ENCODE results near the gene LTBP2. TPM values are rescaled to one million over a fixed set of nuclear protein-coding genes. Genes with fewer than 3 reads are reported as not detected.

LTBP2 gene
- total RNA-seq, 1 experiment from 2014 or later: 1.5 TPM

DNA sequence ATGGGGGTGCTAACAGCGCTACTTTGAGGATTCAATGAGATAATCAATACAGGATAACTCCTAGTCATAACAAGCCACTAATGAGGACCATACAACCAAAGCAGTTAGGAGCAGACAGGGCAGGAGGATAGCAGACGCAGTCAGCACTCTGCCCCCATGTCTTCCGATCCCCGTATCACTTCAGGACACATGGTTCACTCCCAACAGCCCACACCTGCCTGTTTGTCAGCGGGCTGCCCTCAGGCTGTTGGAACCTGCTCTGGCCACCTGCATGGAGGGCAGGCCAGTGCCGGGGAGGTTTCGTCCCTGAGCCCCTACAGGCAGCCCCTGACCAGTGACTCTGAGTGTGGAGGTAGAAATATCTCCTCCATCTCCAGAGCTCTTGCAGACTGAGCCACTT is 37.1 kb upstream of the LTBP2 start:
- no peak for ATAC-seq
- ChIA-PET RAD21 (ENCODE audit: low non-redundant PET in 1 of 2, low total read pairs in 2 of 2, uncharacterized antibody in 2 of 2, unreplicated experiment in 2 of 2) (no interaction called here), POLR2A (no interaction called here), CTCF (no interaction called here)
- H3K27ac ChIP-seq (ENCODE audit: low read depth, low read length): no peak overlapping the region
- H3K79me2 ChIP-seq (ENCODE audit: insufficient read depth, low read length): no peaks in the 10 kb centered on the region
- no peaks in the 10 kb centered on the region for H4K20me1 ChIP-seq (ENCODE audit: insufficient read depth)
- H3K9ac ChIP-seq (ENCODE audit: low read length): no peak overlapping the region
- H3K27me3 ChIP-seq (ENCODE audit: insufficient read depth, low read length): no peaks in the 10 kb centered on the region
- intact Hi-C loops (cut with micrococcal nuclease): no loop called here
- no peak for DNase-seq (ENCODE audit: low read depth, low spot score)
- no peaks in the 10 kb centered on the region for H3K9me2 ChIP-seq (ENCODE audit: insufficient read depth)
- no TSS peak for BruUV-seq (replicated peaks)
- H3K4me1 ChIP-seq (ENCODE audit: control insufficient read depth in 1 of 2, insufficient read depth in 2 of 2, low read length in 2 of 2): no peaks in the 10 kb centered on the region; a peak in 1 of 4 replicates
- no peak for TF ChIP-seq SIN3A (IDR thresholded peaks at IDR 0.05; ENCODE audit: low read depth)
- no peak for TF ChIP-seq EGR1 (IDR thresholded peaks at IDR 0.05; ENCODE audit: low read depth)
- no peak for TF ChIP-seq EZH2phosphoT487 (IDR thresholded peaks at IDR 0.05; ENCODE audit: borderline replicate concordance)
- TF ChIP-seq RAD21 (IDR thresholded peaks at IDR 0.05; ENCODE audit: low read depth): no peak
- no peak for TF ChIP-seq EZH2 (IDR thresholded peaks at IDR 0.05)
- TF ChIP-seq, protein P1, sequence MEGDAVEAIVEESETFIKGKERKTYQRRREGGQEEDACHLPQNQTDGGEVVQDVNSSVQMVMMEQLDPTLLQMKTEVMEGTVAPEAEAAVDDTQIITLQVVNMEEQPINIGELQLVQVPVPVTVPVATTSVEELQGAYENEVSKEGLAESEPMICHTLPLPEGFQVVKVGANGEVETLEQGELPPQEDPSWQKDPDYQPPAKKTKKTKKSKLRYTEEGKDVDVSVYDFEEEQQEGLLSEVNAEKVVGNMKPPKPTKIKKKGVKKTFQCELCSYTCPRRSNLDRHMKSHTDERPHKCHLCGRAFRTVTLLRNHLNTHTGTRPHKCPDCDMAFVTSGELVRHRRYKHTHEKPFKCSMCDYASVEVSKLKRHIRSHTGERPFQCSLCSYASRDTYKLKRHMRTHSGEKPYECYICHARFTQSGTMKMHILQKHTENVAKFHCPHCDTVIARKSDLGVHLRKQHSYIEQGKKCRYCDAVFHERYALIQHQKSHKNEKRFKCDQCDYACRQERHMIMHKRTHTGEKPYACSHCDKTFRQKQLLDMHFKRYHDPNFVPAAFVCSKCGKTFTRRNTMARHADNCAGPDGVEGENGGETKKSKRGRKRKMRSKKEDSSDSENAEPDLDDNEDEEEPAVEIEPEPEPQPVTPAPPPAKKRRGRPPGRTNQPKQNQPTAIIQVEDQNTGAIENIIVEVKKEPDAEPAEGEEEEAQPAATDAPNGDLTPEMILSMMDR (IDR thresholded peaks at IDR 0.05 in 2 of 3, conservative IDR thresholded peaks at IDR 0.05 in 1 of 3; ENCODE audit: borderline replicate concordance in 1 of 3, insufficient read depth in 1 of 3, low read depth in 2 of 3, low read length in 2 of 3): no peak
- TF ChIP-seq TCF7L2 (IDR thresholded peaks at IDR 0.05; ENCODE audit: borderline replicate concordance, extremely low read depth, insufficient read depth, insufficient read length): no peak
- no peak for TF ChIP-seq JUND (IDR thresholded peaks at IDR 0.05)
- TF ChIP-seq ELF1 (IDR thresholded peaks at IDR 0.05; ENCODE audit: borderline replicate concordance, low read depth): no peak
- no peaks in the 10 kb centered on the region for H3K36me3 ChIP-seq (ENCODE audit: control insufficient read depth in 1 of 2, insufficient read depth in 2 of 2, low read length in 2 of 2)
- no peak overlapping the region for H3K4me2 ChIP-seq (ENCODE audit: low read length)
- no peak overlapping the region for H2AFZ ChIP-seq (ENCODE audit: low read depth, low read length, poor library complexity, severe bottlenecking)
- no peak overlapping the region for H3K4me3 ChIP-seq (replicated peaks in 1 of 2; ENCODE audit: low read depth in 1 of 2, low read length in 2 of 2)
- no peaks in the 10 kb centered on the region for H3K9me3 ChIP-seq (ENCODE audit: control insufficient read depth in 1 of 2, insufficient read depth in 1 of 2, low read depth in 1 of 2, low read length in 2 of 2)

DNA sequence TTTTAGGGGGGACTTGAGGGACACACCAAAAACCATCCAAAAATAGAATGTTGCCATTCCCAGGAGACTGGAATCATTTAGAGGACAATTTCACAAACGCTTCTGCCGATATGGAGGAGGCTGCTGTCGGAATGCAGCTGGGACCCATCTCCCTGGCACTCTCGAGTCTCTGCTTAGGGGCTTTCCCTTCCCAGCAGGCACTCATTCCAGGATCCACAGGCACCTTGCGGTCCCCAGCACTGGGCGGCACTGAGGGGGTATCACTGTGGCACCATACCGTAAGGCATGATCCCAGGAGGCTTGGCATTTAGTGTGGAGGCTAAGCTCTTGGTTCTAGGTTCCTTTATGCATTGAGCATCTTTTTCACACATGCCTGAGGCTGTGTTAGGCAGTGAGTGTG is 36.6 kb upstream of the LTBP2 start:
- ChIA-PET CTCF (no interaction called here), RAD21 (ENCODE audit: low non-redundant PET in 1 of 2, low total read pairs in 2 of 2, uncharacterized antibody in 2 of 2, unreplicated experiment in 2 of 2) (interaction anchor here in 1 of 2 experiments (1.6 kb wide), 1 partner anchor 40 kb away, joined by 3 read pairs; no protein-coding TSS in a partner anchor), POLR2A (no interaction called here)
- Histone ChIP-seq H3K36me3 (ENCODE audit: control insufficient read depth in 1 of 2, insufficient read depth in 2 of 2, low read length in 2 of 2) (no peaks in the 10 kb centered on the region), H3K4me1 (ENCODE audit: control insufficient read depth in 1 of 2, insufficient read depth in 2 of 2, low read length in 2 of 2) (no peaks in the 10 kb centered on the region; a peak in 1 of 4 replicates), H3K9me2 (ENCODE audit: insufficient read depth) (no peaks in the 10 kb centered on the region), H3K4me2 (ENCODE audit: low read length) (no peak overlapping the region), H3K9ac (ENCODE audit: low read length) (no peak overlapping the region), H3K79me2 (ENCODE audit: insufficient read depth, low read length) (no peaks in the 10 kb centered on the region), H3K27ac (ENCODE audit: low read depth, low read length) (no peak overlapping the region), H3K4me3 (replicated peaks in 1 of 2; ENCODE audit: low read depth in 1 of 2, low read length in 2 of 2) (no peak overlapping the region), H3K27me3 (ENCODE audit: insufficient read depth, low read length) (no peaks in the 10 kb centered on the region), H2AFZ (ENCODE audit: low read depth, low read length, poor library complexity, severe bottlenecking) (no peak overlapping the region), H4K20me1 (ENCODE audit: insufficient read depth) (no peaks in the 10 kb centered on the region), H3K9me3 (ENCODE audit: control insufficient read depth in 1 of 2, insufficient read depth in 1 of 2, low read depth in 1 of 2, low read length in 2 of 2) (no peaks in the 10 kb centered on the region)
- TF ChIP-seq, protein P1 (IDR thresholded peaks at IDR 0.05 in 2 of 3, conservative IDR thresholded peaks at IDR 0.05 in 1 of 3; ENCODE audit: borderline replicate concordance in 1 of 3, insufficient read depth in 1 of 3, low read depth in 2 of 3, low read length in 2 of 3): no peak
- TF ChIP-seq YY1 (IDR thresholded peaks at IDR 0.05; ENCODE audit: extremely low read depth, insufficient replicate concordance, low read depth, low read length): no peak
- TF ChIP-seq ZNF274 (IDR thresholded peaks at IDR 0.05; ENCODE audit: low read depth, low read length): no peak
- intact Hi-C loops (cut with micrococcal nuclease): no loop called here
- no peak for DNase-seq (ENCODE audit: low read depth, low spot score)
- ATAC-seq: no peak
- BruUV-seq (replicated peaks): no TSS peak
